HG02798 (cell line): ENCODE data around the gene SUGCT.

Experiments
- ATAC-seq: cut with Tn5 transposase; IDR thresholded peaks from one replicate; pipeline ENCODE4 v1.9.1; 2021; ENCODE audit warnings: mild to moderate bottlenecking; ENCODE audit not compliant: unreplicated experiment, poor library complexity

Gene SUGCT

GRCh38 chr7:40306596-40306995 lies 171.8 kb downstream of the SUGCT start:
- ATAC-seq: no peak

DNA sequence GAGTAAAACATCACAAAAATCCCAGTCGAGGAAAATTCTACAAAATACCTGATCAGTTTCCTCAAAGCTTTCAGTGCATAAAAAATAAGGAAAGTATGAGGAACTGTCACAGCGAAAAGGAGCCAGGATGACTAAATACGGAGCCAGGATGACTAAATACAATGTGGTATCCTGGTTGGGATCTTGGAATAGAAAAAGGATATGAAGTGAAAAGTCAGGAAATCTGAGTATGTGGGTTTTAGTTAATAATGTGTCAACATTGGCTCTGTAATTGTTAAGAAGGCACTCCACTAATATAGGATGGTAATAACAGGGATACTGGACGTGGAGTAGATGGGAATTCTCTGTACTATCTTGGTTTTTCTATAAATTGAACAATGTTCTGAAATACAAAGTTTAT lies 175.5 kb downstream of the SUGCT start:
- no peak for ATAC-seq

GRCh38 chr7:40311307-40311706 lies 176.5 kb downstream of the SUGCT start:
- ATAC-seq: peak; percentile 99

- ATAC-seq: no peak
Measured at GRCh38 chr7:40315277-40315676, 180.5 kb downstream of the SUGCT start.

GRCh38 chr7:40316176-40316575 lies 181.4 kb downstream of the SUGCT start:
- ATAC-seq: no peak

DNA sequence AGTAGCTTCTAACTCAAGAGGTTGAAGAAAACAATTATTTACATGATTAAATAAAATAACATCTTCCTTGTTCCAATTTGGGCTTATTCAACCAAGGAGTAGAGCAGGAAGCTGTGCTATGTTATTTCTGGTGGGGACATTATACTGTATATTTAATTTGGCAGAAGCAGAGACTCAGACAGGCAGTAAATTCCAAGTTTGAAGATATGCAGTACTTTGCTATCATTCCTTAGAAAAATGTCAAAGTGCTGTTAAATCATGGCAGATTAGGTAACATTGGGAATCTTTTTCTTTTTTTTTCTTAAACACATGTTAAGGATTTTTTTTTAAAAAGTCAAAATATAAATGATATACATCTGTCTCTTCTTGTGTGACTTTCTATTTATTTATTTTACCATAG lies 190.1 kb downstream of the SUGCT start:
- ATAC-seq: no peak

DNA sequence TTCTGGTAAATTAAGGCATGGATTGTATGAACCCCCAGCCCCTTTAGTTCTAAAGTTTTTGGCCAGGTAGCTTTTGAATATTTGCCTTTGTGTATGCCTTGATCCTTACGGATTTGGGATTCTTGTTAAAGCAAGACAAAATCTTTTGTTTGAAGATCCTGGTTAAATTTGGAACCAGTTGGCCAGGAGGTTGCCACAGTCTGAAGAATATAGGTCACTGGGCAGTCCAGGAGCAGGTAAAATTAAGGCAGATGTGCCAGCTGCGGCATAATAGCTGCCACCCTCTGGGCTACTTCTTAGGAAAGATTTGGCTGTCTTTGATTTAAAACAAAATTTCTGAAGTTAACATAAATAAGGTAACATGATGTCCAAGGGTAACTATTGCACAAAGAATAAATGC lies 192.3 kb downstream of the SUGCT start:
- no peak for ATAC-seq

DNA sequence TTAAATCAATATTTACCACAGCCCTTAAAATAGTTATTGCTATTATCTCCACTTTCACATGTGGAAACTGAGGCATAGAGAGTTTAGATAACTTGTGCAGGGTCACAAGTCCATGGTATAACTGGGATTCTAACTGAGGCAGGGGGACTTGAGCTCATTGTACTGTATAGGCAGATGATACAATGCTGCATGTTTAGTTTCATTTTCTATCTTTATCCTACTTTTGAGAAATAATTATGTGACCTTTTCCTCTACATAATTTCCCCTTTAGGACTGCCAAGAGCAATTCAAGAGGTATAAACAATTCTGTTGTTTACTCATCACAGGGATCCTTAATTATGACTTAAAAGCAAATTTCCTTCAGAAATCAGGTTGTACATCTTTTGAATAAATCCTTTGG lies 193.1 kb downstream of the SUGCT start:
- no peak for ATAC-seq

- ATAC-seq: peak; percentile 66
Measured at GRCh38 chr7:40329601-40330153, 194.9 kb downstream of the SUGCT start.

GRCh38 chr7:40330408-40330807 lies 195.6 kb downstream of the SUGCT start:
- no peak for ATAC-seq

GRCh38 chr7:40331915-40332314 lies 197.1 kb downstream of the SUGCT start:
- ATAC-seq: no peak

DNA sequence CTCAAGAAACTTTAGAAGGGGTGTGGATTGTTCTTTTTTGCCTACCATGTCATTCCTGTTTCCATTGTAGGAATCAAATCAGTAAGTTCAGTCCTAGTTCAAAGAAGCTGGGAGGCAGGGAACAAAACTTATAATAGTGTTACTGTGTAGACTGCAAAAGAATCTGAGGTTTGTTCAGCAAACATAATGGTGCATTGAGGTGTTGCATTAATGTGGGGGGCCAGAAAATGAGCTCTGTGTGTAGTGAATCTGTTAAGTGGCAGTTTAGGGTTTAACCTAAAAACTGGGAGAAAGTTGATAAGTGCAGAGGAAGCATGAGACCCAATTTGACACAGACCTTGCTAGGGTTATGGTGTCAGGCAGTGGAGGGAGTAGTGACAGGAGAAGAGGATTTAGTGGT lies 197.7 kb downstream of the SUGCT start:
- ATAC-seq: no peak

- ATAC-seq: no peak
Measured at GRCh38 chr7:40341836-40342235, 207.0 kb downstream of the SUGCT start.

GRCh38 chr7:40346554-40346953 lies 211.7 kb downstream of the SUGCT start:
- ATAC-seq: no peak

DNA sequence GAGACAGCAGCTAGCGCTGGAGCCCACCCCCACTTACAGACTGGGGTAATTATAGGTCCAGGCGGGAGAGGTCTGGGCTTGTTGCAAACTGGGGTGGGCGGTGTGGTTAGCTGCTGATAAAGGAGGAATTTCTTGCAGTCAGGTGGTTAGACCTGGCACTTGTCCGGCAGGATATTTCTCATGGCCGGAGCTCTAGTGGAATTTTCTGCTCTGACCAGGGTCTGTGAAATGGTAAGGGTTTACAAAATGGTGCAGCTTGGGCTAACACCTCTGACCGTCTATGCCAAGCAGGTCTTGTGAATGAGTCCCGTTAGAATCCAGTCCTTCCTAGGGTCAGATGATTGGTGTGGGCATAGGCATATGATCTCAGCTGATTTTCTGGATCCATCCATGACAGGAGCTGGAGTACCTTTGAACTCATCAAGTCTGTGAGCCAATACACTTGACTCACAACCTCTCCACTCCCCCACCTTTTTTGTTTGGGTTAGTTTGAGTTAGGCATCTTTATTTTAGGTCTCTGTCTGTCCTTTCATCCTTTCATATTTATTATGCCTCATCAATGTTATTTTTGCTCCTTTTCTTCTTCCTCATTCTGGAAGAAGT lies 213.4 kb downstream of the SUGCT start:
- no peak for ATAC-seq

GRCh38 chr7:40350100-40350499 lies 215.3 kb downstream of the SUGCT start:
- ATAC-seq: no peak

- ATAC-seq: no peak
Measured at GRCh38 chr7:40354711-40355110, 219.9 kb downstream of the SUGCT start.

DNA sequence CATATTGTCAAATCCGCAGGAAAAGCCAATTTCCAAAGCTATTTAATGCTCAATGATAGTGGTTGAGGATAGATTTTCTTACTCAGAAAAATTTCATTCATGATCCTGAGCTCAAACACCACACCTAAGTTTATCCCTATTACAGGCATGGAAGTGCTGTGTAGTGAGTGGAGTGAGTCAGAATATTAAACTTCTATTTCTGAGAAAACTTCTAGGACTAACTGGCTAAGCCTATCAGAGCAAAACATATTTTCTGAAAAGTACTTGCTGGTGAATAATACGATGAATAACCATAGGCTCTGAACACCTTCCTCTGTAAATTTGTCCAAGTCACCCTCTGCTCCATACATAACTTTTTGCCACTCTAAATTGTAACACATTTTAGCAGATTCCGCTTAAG lies 221.5 kb downstream of the SUGCT start:
- no peak for ATAC-seq

DNA sequence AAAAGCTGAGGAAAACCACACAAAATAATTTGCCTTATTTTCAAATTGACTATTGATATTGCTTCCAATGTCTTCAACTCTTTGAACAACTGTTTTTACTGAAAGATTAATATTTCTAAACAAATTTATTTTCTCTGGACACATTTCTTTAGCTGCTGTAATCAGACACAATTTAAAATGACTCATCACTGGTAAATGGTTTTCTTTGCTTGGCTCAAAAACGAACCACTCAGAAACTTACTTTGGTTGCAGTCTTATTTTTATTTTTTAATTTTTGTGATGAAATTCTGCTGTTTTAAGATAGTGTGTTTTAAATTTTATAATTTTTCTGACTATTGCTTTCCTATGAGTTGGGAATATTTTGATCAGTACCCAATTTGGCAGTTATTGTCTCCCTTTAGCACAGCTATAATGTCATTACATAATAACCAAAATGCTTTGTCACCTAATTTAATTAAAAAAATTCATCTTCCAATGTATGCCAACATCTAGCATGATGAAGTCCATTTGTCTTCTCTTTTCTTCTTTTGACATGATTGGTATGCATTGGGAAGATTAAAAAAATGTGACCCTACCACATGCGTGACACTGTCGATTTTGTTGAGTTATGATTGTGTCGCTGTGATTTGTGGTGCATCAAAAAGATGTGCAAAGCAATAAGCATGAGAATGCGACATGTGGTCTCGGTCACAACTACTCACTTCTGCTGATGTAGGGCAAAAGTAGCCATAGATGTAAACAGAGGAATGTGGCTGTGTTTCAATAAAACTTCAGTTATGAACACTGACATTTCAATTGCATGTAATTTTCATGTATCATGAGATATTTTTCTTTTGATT lies 222.3 kb downstream of the SUGCT start:
- ATAC-seq: no peak

GRCh38 chr7:40369641-40370277 lies 235.0 kb downstream of the SUGCT start:
- no peak for ATAC-seq

GRCh38 chr7:40371806-40372440 lies 237.1 kb downstream of the SUGCT start:
- ATAC-seq: no peak
